HUES64 (cell line): ENCODE measurements around the gene MPPED2. TPM values are rescaled to one million over a fixed set of nuclear protein-coding genes. Genes with fewer than 3 reads are reported as not detected.

Source experiments
- H3K27ac ChIP-seq: 2 replicates; pipeline ENCODE4 v1.7.0; 2013; ENCODE audit warnings: low read depth, low read length, inconsistent platforms
- H3K27me3 ChIP-seq: 2 replicates; pipeline ENCODE4 v1.6.1; 2013; ENCODE audit warnings: mild to moderate bottlenecking, low read length; ENCODE audit not compliant: insufficient read depth
- H3K36me3 ChIP-seq: 2 replicates; pipeline ENCODE4 v1.6.1; 2013; ENCODE audit warnings: mild to moderate bottlenecking, low read length; ENCODE audit not compliant: insufficient read depth
- H3K4me1 ChIP-seq: 2 replicates; pipeline ENCODE4 v1.6.1; 2013; ENCODE audit warnings: mild to moderate bottlenecking, low read length, moderate library complexity; ENCODE audit not compliant: insufficient read depth
- H3K4me3 ChIP-seq: 2 replicates; pipeline ENCODE4 v1.5.1; 2013; ENCODE audit warnings: mild to moderate bottlenecking, low read length, moderate library complexity
- H3K9ac ChIP-seq: 2 replicates; pipeline ENCODE4 v1.6.1; 2013; ENCODE audit warnings: mild to moderate bottlenecking, low read depth, low read length
- H3K9me3 ChIP-seq: 2 replicates; pipeline ENCODE4 v1.6.1; 2013; ENCODE audit warnings: low read depth, low read length; ENCODE audit not compliant: insufficient read depth
- WGBS: fragments of 150-250, 120-280 bp; methylation state at CpG from one replicate; pipeline ENCODE4 v1.1.7; 2013; ENCODE audit warnings: missing lambda C conversion rate; 5-methylcytosine and 5-hydroxymethylcytosine counted together
- polyA plus RNA-seq, 2 experiments: library from polyadenylated mRNA; stranded (reverse); fragments of 50-300 nt; gene quantifications; one replicate each; pipeline ENCODE4 v1.2.3, GENCODE V29; 2013

MPPED2 gene, protein sequence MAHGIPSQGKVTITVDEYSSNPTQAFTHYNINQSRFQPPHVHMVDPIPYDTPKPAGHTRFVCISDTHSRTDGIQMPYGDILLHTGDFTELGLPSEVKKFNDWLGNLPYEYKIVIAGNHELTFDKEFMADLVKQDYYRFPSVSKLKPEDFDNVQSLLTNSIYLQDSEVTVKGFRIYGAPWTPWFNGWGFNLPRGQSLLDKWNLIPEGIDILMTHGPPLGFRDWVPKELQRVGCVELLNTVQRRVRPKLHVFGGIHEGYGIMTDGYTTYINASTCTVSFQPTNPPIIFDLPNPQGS
- 2.4 TPM for polyA plus RNA-seq (2013, experiment 1 of 2)
- polyA plus RNA-seq (2013, experiment 2 of 2): 1.6 TPM

- H3K4me3 ChIP-seq: peak within 1 kb of the TSS; percentile 67
- peak within 1 kb of the TSS; percentile 41; the same call in 1 of the 2 replicates for H3K27ac ChIP-seq
- no peaks in the 10 kb centered on the region for H3K9me3 ChIP-seq
- H3K27me3 ChIP-seq: peaks cover 69% of the 10 kb centered on the region
- 2% methylated on average over 49 of the region's 49 CpGs for WGBS
- H3K4me1 ChIP-seq: peaks cover 10% of the 10 kb centered on the region
- H3K9ac ChIP-seq: peak within 1 kb of the TSS; percentile 56
- H3K36me3 ChIP-seq: no peaks in the 10 kb centered on the region
These were observed at the start of gene MPPED2 for GRCh38 chr11:30586251-30587144. Gene MPPED2 (minus strand): TSS chr11:30586353. CDS start chr11:30580373, 5,980 bp downstream.

DNA sequence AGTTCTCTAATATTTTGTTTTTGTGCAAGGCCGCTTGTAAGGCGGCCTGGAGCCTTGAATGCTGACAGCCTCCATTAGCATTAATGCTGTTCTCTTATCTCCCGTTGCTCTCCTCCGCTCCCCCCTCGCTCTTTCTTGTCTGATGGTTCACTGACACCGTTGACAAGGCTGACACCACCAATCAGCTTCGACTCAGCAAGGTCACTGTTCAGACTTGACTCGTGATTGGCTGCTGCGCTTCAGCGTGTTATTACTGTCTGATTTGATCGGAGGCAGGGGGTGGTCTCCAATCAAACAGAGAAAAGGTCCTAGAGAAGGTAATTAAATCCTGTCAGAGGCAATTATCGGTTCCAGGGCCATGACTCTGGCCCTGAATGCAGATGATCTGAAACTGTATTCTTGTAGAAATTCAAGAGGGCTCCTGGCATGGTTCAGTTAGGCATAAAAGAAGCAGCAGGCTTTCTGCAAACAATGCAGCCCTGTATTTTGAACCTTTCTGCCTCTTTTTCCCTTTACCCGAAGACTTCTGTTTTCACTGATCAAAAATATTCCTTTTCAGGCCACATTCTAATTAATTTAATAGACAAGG, 49.3 kb upstream of the MPPED2 start:
- H3K4me3 ChIP-seq: peak overlapping the region; percentile 47
- no peak overlapping the region for H3K27ac ChIP-seq
- no peak overlapping the region for H3K9ac ChIP-seq
- 53% methylated on average over 13 of the region's 13 CpGs for WGBS
- H3K36me3 ChIP-seq: no peaks in the 10 kb centered on the region
- H3K9me3 ChIP-seq: no peaks in the 10 kb centered on the region
- H3K27me3 ChIP-seq: no peaks in the 10 kb centered on the region
- peaks cover 5% of the 10 kb centered on the region; the same call in 1 of the 2 replicates for H3K4me1 ChIP-seq

- WGBS: 98% methylated on average over 3 of the region's 3 CpGs
- Histone ChIP-seq H3K9ac (no peak overlapping the region), H3K27me3 (no peaks in the 10 kb centered on the region), H3K4me1 (peaks cover 5% of the 10 kb centered on the region), H3K27ac (no peak overlapping the region), H3K4me3 (no peak overlapping the region), H3K9me3 (no peaks in the 10 kb centered on the region), H3K36me3 (no peaks in the 10 kb centered on the region)
These were observed 45.0 kb upstream of the MPPED2 start for GRCh38 chr11:30631148-30631547.

DNA sequence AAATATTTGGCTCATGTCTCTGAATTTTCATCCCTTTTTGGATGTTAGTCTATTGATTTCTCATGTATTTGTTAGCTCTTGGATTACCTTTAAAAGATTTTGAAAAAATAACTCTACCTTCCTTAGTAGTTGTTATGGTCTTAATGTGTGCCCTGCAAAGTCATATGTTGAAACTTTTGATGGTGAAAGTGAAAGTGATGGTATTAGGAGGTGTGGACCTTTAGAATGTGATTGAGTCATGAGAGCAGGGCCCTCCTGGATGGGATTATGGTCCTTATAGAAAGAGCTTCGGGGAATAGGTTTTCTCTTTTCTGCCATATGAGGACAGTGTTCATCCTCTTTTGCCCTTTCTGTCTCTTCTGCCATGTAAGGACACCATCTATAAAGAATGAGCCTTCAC, 33.6 kb upstream of the MPPED2 start:
- Histone ChIP-seq H3K27ac (no peak overlapping the region), H3K9me3 (peaks cover 9% of the 10 kb centered on the region), H3K9ac (no peak overlapping the region), H3K27me3 (no peaks in the 10 kb centered on the region), H3K4me1 (no peaks in the 10 kb centered on the region), H3K4me3 (no peak overlapping the region), H3K36me3 (no peaks in the 10 kb centered on the region)
- 88% methylated on average over 1 of the region's 1 CpG for WGBS

DNA sequence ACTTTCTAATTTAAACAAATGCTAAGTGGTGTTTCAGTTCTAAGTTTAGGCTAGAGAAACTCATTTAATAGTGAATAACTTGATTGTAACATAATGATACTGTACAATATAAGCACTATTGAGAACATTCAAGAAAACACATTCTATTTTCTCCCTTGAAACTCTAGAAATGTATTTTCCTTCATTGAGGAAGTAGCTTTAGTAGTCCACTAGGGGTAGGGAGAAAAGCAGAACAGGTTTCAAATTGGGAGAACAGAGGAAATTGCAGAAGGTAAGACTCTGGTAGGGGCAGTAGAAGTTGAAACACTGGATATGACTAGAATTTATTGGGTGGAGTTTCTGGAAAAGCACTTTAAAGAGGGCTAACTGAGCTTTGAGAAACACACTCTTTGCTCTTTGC, 31.6 kb upstream of the MPPED2 start:
- H3K4me1 ChIP-seq: no peaks in the 10 kb centered on the region
- H3K27me3 ChIP-seq: no peaks in the 10 kb centered on the region
- no peak overlapping the region for H3K27ac ChIP-seq
- H3K9me3 ChIP-seq: peaks cover 9% of the 10 kb centered on the region
- H3K36me3 ChIP-seq: no peaks in the 10 kb centered on the region
- H3K4me3 ChIP-seq: no peak overlapping the region
- no peak overlapping the region for H3K9ac ChIP-seq

DNA sequence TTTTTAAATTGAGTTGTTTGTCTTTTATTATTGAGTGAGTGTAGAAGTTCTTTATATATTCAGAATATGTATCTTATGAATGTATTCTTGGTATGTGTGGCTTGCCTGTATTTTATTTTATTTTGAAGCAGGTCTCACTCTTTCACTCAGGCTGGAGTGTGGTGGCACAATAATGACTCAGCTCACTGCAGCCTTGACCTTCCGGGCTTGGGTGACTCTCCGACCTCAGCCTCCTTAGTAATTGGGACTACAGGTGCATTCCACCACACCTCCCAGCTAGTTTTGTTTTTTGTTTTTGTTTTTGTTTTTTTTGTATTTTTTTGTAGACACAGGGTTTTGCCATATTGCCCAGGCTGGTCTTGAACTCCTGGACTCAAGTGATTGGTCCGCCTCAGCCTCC, 24.5 kb upstream of the MPPED2 start:
- H3K9me3 ChIP-seq: no peaks in the 10 kb centered on the region
- WGBS: 91% methylated on average over 3 of the region's 3 CpGs

GRCh38 chr11:30608534-30608933, 22.4 kb upstream of the MPPED2 start:
- no peaks in the 10 kb centered on the region for H3K4me1 ChIP-seq
- no peak overlapping the region for H3K9ac ChIP-seq
- H3K36me3 ChIP-seq: no peaks in the 10 kb centered on the region
- no peaks in the 10 kb centered on the region for H3K27me3 ChIP-seq
- no peak overlapping the region for H3K27ac ChIP-seq
- no peak overlapping the region for H3K4me3 ChIP-seq
- no peaks in the 10 kb centered on the region for H3K9me3 ChIP-seq

More for the DNA sequence above, 24.5 kb upstream of the MPPED2 start:
- H3K27ac ChIP-seq: no peak overlapping the region
- no peak overlapping the region for H3K9ac ChIP-seq
- H3K4me3 ChIP-seq: no peak overlapping the region
- H3K4me1 ChIP-seq: no peaks in the 10 kb centered on the region
- H3K36me3 ChIP-seq: no peaks in the 10 kb centered on the region
- no peaks in the 10 kb centered on the region for H3K27me3 ChIP-seq

- Histone ChIP-seq H3K9me3 (no peaks in the 10 kb centered on the region), H3K4me1 (no peaks in the 10 kb centered on the region), H3K27ac (no peak overlapping the region), H3K27me3 (no peaks in the 10 kb centered on the region), H3K36me3 (no peaks in the 10 kb centered on the region), H3K9ac (no peak overlapping the region), H3K4me3 (no peak overlapping the region)
- WGBS: 86% methylated on average over 3 of the region's 3 CpGs
These were observed 19.0 kb upstream of the MPPED2 start for GRCh38 chr11:30605036-30605605.

DNA sequence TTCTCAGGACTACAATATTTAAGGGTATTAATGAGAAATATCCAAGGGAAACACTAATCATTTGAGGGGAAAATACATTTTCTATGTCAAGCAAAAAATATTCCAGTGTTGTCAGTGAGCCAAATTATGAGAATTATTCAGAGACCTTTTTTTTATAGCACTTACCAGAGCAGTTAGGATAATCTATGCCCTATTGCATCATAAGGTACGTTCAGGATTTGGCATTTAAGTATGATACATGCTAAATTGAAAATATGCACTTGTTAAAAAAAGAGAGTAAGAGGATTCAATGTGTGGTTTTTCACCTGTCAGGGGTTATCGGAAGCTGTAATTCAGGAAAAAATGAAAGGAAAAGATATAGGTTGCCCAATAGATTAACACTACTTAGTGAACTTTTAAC, 17.2 kb upstream of the MPPED2 start:
- H3K4me3 ChIP-seq: no peak overlapping the region
- no peaks in the 10 kb centered on the region for H3K4me1 ChIP-seq
- no peaks in the 10 kb centered on the region for H3K36me3 ChIP-seq
- no peaks in the 10 kb centered on the region for H3K9me3 ChIP-seq
- H3K27me3 ChIP-seq: no peaks in the 10 kb centered on the region
- no peak overlapping the region for H3K27ac ChIP-seq
- no peak overlapping the region for H3K9ac ChIP-seq
- 93% methylated on average over 2 of the region's 2 CpGs for WGBS

- Histone ChIP-seq H3K9me3 (no peaks in the 10 kb centered on the region), H3K27me3 (no peaks in the 10 kb centered on the region), H3K4me3 (no peak overlapping the region), H3K4me1 (peaks cover 13% of the 10 kb centered on the region; the same call in 1 of the 2 replicates), H3K27ac (no peak overlapping the region), H3K36me3 (no peaks in the 10 kb centered on the region), H3K9ac (no peak overlapping the region)
- WGBS: 88% methylated on average over 2 of the region's 2 CpGs
These were observed 10.7 kb upstream of the MPPED2 start for GRCh38 chr11:30596832-30597231.

GRCh38 chr11:30595934-30596333, 9.8 kb upstream of the MPPED2 start:
- no peaks in the 10 kb centered on the region for H3K27me3 ChIP-seq
- no peak overlapping the region for H3K4me3 ChIP-seq
- no peak overlapping the region for H3K27ac ChIP-seq
- H3K9ac ChIP-seq: no peak overlapping the region
- H3K9me3 ChIP-seq: no peaks in the 10 kb centered on the region
- peaks cover 13% of the 10 kb centered on the region for H3K4me1 ChIP-seq
- no peaks in the 10 kb centered on the region for H3K36me3 ChIP-seq
- WGBS: 52% methylated on average over 3 of the region's 3 CpGs
